Panc1 (cell line): ENCODE measurements around the gene ANO3.

Experiments
- CTCF ChIP-seq: fragments of 450-650 bp; IDR thresholded peaks from 2 replicates; pipeline ENCODE4 v1.5.1; 2017; ENCODE audit warnings: mild to moderate bottlenecking
- POLR2AphosphoS5 ChIP-seq: IDR thresholded peaks from 2 replicates; pipeline ENCODE4 v1.6.1; 2012; ENCODE audit warnings: mild to moderate bottlenecking, low read depth, low read length, moderate library complexity
- REST ChIP-seq, 2 experiments: IDR thresholded peaks; 2 replicates each; pipeline ENCODE4 v1.6.1; 2011 to 2012; ENCODE audit warnings: low read depth in 2 of 2, control low read depth in 1 of 2, low read length in 1 of 2, mild to moderate bottlenecking in 1 of 2, moderate library complexity in 1 of 2; ENCODE audit not compliant: insufficient read depth in 1 of 2
- TCF7L2 ChIP-seq: IDR thresholded peaks from 2 replicates; pipeline ENCODE4 v1.6.1; 2011; ENCODE audit warnings: mild to moderate bottlenecking, low read depth, low read length, inconsistent platforms

- TF ChIP-seq CTCF (no peak), POLR2AphosphoS5 (no peak), REST (IDR thresholded peaks at IDR 0.05; ENCODE audit: insufficient read depth in 1 of 2, low read depth in 2 of 2, low read length in 1 of 2) (no peak), TCF7L2 (no peak)
These were observed 33.4 kb downstream of the ANO3 start for GRCh38 chr11:26365284-26365683.
